Activated T-helper 1 cell treated with anti-CD3 and anti-CD28 coated beads, Interleukin-2, amount 50 U/mL, for 16 hours (primary cell): Measurements from ENCODE around the gene TEDC1.
"Not testable (repeated sequence)": the region's sequence is repeated elsewhere in the genome, so short reads cannot be mapped to it uniquely, and the experiment has no call there.

Experiments used
- DNase-seq, 2 donors: peaks; one replicate each; pipeline ENCODE4 v3.0.0-alpha.2; 2020; ENCODE audit warnings: low read depth in 1 of 2, low spot score in 1 of 2

TEDC1 gene

GRCh38 chr14:105536051-105536450 lies 45.0 kb downstream of the TEDC1 start:
- DNase-seq = no peak

- no peak for DNase-seq
Observed at GRCh38 chr14:105536691-105537579, 45.9 kb downstream of the TEDC1 start.

- peak; percentile 60 to 62 for DNase-seq
Observed at GRCh38 chr14:105537580-105538474, 46.8 kb downstream of the TEDC1 start.

GRCh38 chr14:105538481-105539049 lies 47.5 kb downstream of the TEDC1 start:
- no peak for DNase-seq

- no peak for DNase-seq
Observed at GRCh38 chr14:105540811-105541210, 49.8 kb downstream of the TEDC1 start.

- DNase-seq = no peak
Observed at GRCh38 chr14:105541218-105541875, 50.3 kb downstream of the TEDC1 start.

- DNase-seq = not testable (repeated sequence)
Observed at GRCh38 chr14:105545676-105546075, 54.6 kb downstream of the TEDC1 start.

GRCh38 chr14:105546410-105546809 lies 55.4 kb downstream of the TEDC1 start:
- not testable (repeated sequence) for DNase-seq

GRCh38 chr14:105547072-105547471 lies 56.0 kb downstream of the TEDC1 start:
- not testable (repeated sequence) for DNase-seq

GRCh38 chr14:105547741-105548169 lies 56.7 kb downstream of the TEDC1 start:
- DNase-seq = no peak
